Hepatocyte (in vitro differentiated cells): ENCODE measurements around the gene SEC23IP. TPM values are rescaled to one million over a fixed set of nuclear protein-coding genes. Genes with fewer than 3 reads are reported as not detected.
A peak's percentile ranks its signal among the peaks of the same experiment; 100 is the strongest.

Experiments
- DNase-seq: peaks from one replicate; pipeline ENCODE4 v3.0.0-alpha.2; 2016; ENCODE audit warnings: low spot score
- H2AFZ ChIP-seq: fragments of 200-600 bp; sonication (generic); 2 replicates; pipeline ENCODE4 v1.6.0; 2016; ENCODE audit warnings: antibody characterized with exemption, mild to moderate bottlenecking
- H3K27ac ChIP-seq: fragments of 200-600 bp; sonication (generic); 2 replicates; pipeline ENCODE4 v1.5.1; 2016; ENCODE audit warnings: mild to moderate bottlenecking
- H3K27me3 ChIP-seq: fragments of 200-600 bp; sonication (generic); 2 replicates; pipeline ENCODE4 v1.6.1; 2016
- H3K36me3 ChIP-seq: fragments of 200-600 bp; sonication (generic); replicated peaks from 2 replicates; pipeline ENCODE4 v1.5.1; 2016; ENCODE audit warnings: low read depth; ENCODE audit not compliant: insufficient read depth
- H3K4me1 ChIP-seq: fragments of 200-600 bp; sonication (generic); 2 replicates; pipeline ENCODE4 v1.5.1; 2016; ENCODE audit warnings: mild to moderate bottlenecking, moderate library complexity; ENCODE audit not compliant: insufficient read depth
- H3K4me2 ChIP-seq: fragments of 200-600 bp; sonication (generic); 2 replicates; pipeline ENCODE4 v1.6.0; 2016
- H3K4me3 ChIP-seq: fragments of 200-600 bp; sonication (generic); 2 replicates; pipeline ENCODE4 v1.5.1; 2016; ENCODE audit warnings: mild to moderate bottlenecking
- H3K79me2 ChIP-seq: fragments of 200-600 bp; sonication (generic); 2 replicates; pipeline ENCODE4 v1.6.0; 2017; ENCODE audit warnings: mild to moderate bottlenecking
- H3K9me2 ChIP-seq: fragments of 200-600 bp; sonication (generic); replicated peaks from 2 replicates; pipeline ENCODE4 v1.6.0; 2017; ENCODE audit warnings: mild to moderate bottlenecking; ENCODE audit not compliant: insufficient read depth
- H3K9me3 ChIP-seq: fragments of 200-600 bp; sonication (generic); 2 replicates; pipeline ENCODE4 v1.5.1; 2016; ENCODE audit warnings: low read depth, mild to moderate bottlenecking
- H4K20me1 ChIP-seq: fragments of 200-600 bp; sonication (generic); 2 replicates; pipeline ENCODE4 v1.6.0; 2016; ENCODE audit warnings: mild to moderate bottlenecking; ENCODE audit not compliant: insufficient read depth, poor library complexity, severe bottlenecking
- CTCF ChIP-seq: fragments of 200-600 bp; sonication (generic); IDR thresholded peaks from 2 replicates; pipeline ENCODE4 v1.5.1; 2016; ENCODE audit warnings: antibody characterized with exemption, mild to moderate bottlenecking; ENCODE audit not compliant: poor library complexity
- EZH2 ChIP-seq: fragments of 200-600 bp; sonication (generic); IDR thresholded peaks from 2 replicates; pipeline ENCODE4 v1.6.1; 2016; ENCODE audit warnings: antibody characterized with exemption, mild to moderate bottlenecking, borderline replicate concordance
- EZH2phosphoT487 ChIP-seq: fragments of 200-600 bp; sonication (generic); IDR thresholded peaks from one replicate; pipeline ENCODE4 v1.6.1; 2018; ENCODE audit warnings: antibody characterized with exemption, mild to moderate bottlenecking, low read depth, moderate library complexity; ENCODE audit not compliant: unreplicated experiment, severe bottlenecking
- WGBS: methylation state at CpG from one replicate; pipeline ENCODE4 v1.1.6; 2016; ENCODE audit warnings: low lambda C conversion rate; ENCODE audit errors: missing lambda C conversion rate; 5-methylcytosine and 5-hydroxymethylcytosine counted together
- polyA plus RNA-seq: library from polyadenylated mRNA; unstranded; fragments of >200 nt; fragmentation: Nextera tagmentation; extraction: Ambion mirVana; gene quantifications from 2 replicates; pipeline ENCODE4 v1.2.1, GENCODE V29; 2016
- total RNA-seq: library from RNA; depleted of rRNA; stranded (reverse); fragments of >200 nt; gene quantifications from 2 replicates; pipeline ENCODE4 v1.2.3, GENCODE V29; 2014

SEC23IP gene
- total and polyA plus RNA-seq, 2 experiments from 2014 or later = 27.4 to 39.9 TPM

- H3K9me2 ChIP-seq = no peaks in the 10 kb centered on the region
- H3K36me3 ChIP-seq = no peaks in the 10 kb centered on the region
- H4K20me1 ChIP-seq = peaks cover 15% of the 10 kb centered on the region
- H3K79me2 ChIP-seq = peaks cover 58% of the 10 kb centered on the region
- H3K4me1 ChIP-seq = no peaks in the 10 kb centered on the region
- no peak for DNase-seq
- no peak overlapping the region for H2AFZ ChIP-seq
- no peaks in the 10 kb centered on the region for H3K9me3 ChIP-seq
- no peaks in the 10 kb centered on the region for H3K27me3 ChIP-seq
- 60% methylated on average over 1 of the region's 1 CpG for WGBS
- H3K4me3 ChIP-seq = no peak overlapping the region
- H3K27ac ChIP-seq = no peak overlapping the region
- TF ChIP-seq EZH2 = no peak
- TF ChIP-seq EZH2phosphoT487 = no peak
- TF ChIP-seq CTCF = no peak
- H3K4me2 ChIP-seq = no peak overlapping the region
Observed at GRCh38 chr10:119858063-119858462, 34.5 kb upstream of the SEC23IP start.

- no peak overlapping the region for H3K27ac ChIP-seq
Observed at GRCh38 chr10:119859420-119860258, 32.9 kb upstream of the SEC23IP start.

GRCh38 chr10:119860866-119861607 lies 31.5 kb upstream of the SEC23IP start:
- H3K4me1 ChIP-seq = no peaks in the 10 kb centered on the region
- H3K36me3 ChIP-seq = no peaks in the 10 kb centered on the region
- no peak for TF ChIP-seq CTCF
- TF ChIP-seq EZH2phosphoT487 = no peak
- no peak for TF ChIP-seq EZH2
- H3K9me2 ChIP-seq = no peaks in the 10 kb centered on the region
- H3K79me2 ChIP-seq = peaks cover 87% of the 10 kb centered on the region
- no peak overlapping the region for H3K4me2 ChIP-seq
- H3K27me3 ChIP-seq = no peaks in the 10 kb centered on the region
- H2AFZ ChIP-seq = no peak overlapping the region
- H3K27ac ChIP-seq = no peak overlapping the region
- no peak for DNase-seq
- H3K4me3 ChIP-seq = no peak overlapping the region
- H4K20me1 ChIP-seq = peaks cover 15% of the 10 kb centered on the region
- no peaks in the 10 kb centered on the region for H3K9me3 ChIP-seq
- WGBS = 85% methylated on average over 7 of the region's 7 CpGs

More at GRCh38 chr10:119859420-119860258, 32.9 kb upstream of the SEC23IP start:
- no peak overlapping the region for H3K4me2 ChIP-seq
- H2AFZ ChIP-seq = no peak overlapping the region
- H3K4me3 ChIP-seq = no peak overlapping the region
- H3K27me3 ChIP-seq = no peaks in the 10 kb centered on the region
- no peaks in the 10 kb centered on the region for H3K4me1 ChIP-seq
- H4K20me1 ChIP-seq = peaks cover 15% of the 10 kb centered on the region
- no peaks in the 10 kb centered on the region for H3K36me3 ChIP-seq
- 76% methylated on average over 1 of the region's 1 CpG for WGBS
- no peaks in the 10 kb centered on the region for H3K9me2 ChIP-seq
- H3K79me2 ChIP-seq = peaks cover 73% of the 10 kb centered on the region
- DNase-seq = peak; percentile 62
- TF ChIP-seq EZH2phosphoT487 = no peak
- no peak for TF ChIP-seq EZH2
- TF ChIP-seq CTCF = peak; percentile 66
- no peaks in the 10 kb centered on the region for H3K9me3 ChIP-seq
